Erythroblast (primary cell): ENCODE data around the gene GRIK1.

Source experiments
- DNase-seq, 2 experiments: peaks; one replicate each; lab custom pipeline; 2025; lab: John Stamatoyannopoulos, UW
- GATA1 ChIP-seq: IDR thresholded peaks from 2 replicates; pipeline ENCODE4 v1.6.1; 2011; ENCODE audit warnings: low read depth, mild to moderate bottlenecking, control low read depth, low read length, moderate library complexity
- POLR2A ChIP-seq: IDR thresholded peaks from 2 replicates; pipeline ENCODE4 v1.6.1; 2011; ENCODE audit warnings: mild to moderate bottlenecking, low read length

Gene GRIK1

DNA sequence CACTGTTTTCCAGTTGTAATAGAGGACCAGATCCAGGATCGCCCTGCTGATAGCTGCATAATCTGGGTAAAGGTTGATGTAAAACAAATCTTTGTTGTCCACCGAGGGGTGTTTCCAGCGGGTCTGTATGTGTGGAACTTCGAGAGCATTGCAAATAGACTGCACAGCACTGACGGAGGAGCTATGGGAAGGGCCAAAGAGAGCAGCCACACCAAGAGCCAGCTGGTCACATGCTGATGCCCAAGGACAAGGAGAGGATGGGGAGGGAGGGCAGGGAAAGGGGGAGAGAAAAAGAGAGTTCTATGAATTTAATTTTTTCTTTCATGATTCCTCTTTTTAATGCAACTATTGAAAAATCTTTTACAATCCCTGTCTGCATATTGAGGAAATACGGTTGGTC, 250.0 kb downstream of the GRIK1 start:
- no peak for TF ChIP-seq GATA1
- no peak for TF ChIP-seq POLR2A
- DNase-seq, result no peak

DNA sequence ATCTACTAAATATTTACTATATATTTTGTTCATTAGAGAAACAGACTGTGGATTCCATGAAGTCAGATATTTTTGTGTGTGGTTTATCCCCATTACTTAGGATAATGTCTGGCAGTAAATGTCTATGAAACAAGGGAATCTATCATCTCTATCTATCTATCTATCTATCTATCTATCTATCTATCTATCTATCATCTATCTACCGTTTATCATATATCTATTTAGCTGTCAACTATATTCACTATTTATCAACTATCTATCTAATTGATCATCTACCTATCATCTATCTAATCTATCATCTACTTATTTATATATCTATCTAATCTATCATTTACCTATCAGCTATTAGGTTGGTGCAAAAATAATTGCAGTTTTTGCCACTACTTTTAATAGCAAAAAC, 255.7 kb downstream of the GRIK1 start:
- no peak for DNase-seq
- no peak for TF ChIP-seq GATA1
- no peak for TF ChIP-seq POLR2A

DNA sequence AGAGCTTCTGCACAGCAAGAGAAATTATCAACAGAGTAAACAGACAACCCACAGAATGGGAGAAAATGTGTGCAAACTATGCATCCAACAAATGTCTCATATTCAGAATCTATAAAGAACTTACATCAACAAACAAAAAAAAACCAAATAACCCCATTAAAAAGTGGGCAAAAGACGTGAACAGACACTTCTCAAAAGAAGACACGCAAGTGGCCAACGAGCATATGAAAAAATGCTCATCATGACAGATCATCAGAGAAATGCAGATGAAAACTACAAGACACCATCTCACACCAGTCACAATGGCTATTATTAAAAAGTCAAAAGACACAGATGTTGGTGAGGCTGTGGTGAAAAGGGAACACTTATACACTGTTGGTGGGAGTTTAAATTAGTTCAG, 257.0 kb downstream of the GRIK1 start:
- TF ChIP-seq POLR2A, result no peak
- TF ChIP-seq GATA1, result no peak
- DNase-seq, result no peak

- no peak for TF ChIP-seq GATA1
- TF ChIP-seq POLR2A, result no peak
- no peak for DNase-seq
Observed at GRCh38 chr21:29680273-29680672, 259.5 kb downstream of the GRIK1 start.

GRCh38 chr21:29678626-29679025, 261.2 kb downstream of the GRIK1 start:
- TF ChIP-seq POLR2A (no peak), GATA1 (no peak)
- no peak for DNase-seq

DNA sequence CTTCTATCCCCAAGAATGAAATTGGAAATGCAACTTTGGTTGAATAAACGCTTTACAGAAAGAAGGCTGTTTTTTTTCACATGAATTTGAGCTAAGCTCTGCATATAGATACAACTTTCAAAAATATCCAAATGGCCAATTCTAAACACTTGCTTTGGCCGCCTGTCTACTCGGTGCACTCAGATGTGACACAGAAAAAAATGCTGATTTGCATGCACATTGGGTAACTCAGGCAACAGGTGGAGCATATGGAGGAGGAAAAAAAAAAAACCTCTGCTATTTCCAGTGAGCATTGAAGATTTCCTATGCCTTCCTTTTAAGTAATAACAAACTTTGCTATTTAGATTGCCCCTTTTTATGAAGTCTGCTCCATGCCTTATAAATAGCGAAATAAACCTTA, 262.5 kb downstream of the GRIK1 start:
- TF ChIP-seq GATA1 (no peak), POLR2A (no peak)
- DNase-seq, result no peak

DNA sequence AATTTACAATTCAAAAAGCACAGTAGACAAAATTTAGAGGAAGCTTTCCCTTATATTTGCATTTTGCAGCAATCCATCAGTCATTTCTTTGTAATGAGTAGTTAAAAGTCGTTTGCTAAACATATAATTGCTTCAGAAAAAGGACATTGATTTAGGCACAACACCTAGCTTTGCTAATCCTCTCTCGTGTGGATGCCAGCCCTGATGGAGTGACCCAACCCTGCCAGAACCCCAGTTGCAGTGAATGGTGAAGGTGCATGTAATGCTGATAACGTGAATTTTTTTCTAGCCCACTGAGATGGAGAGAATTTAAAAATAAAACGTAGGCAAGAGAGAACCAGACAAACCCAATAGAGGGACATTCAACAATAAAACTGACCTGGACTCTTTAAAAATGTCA, 263.4 kb downstream of the GRIK1 start:
- DNase-seq, result no peak

GRCh38 chr21:29675451-29675850, 264.3 kb downstream of the GRIK1 start:
- DNase-seq, result no peak
- TF ChIP-seq POLR2A, result no peak
- no peak for TF ChIP-seq GATA1

More for the DNA sequence above, 263.4 kb downstream of the GRIK1 start:
- TF ChIP-seq GATA1 (no peak), POLR2A (no peak)

GRCh38 chr21:29674343-29674742, 265.5 kb downstream of the GRIK1 start:
- TF ChIP-seq GATA1 (no peak), POLR2A (no peak)
- no peak for DNase-seq

DNA sequence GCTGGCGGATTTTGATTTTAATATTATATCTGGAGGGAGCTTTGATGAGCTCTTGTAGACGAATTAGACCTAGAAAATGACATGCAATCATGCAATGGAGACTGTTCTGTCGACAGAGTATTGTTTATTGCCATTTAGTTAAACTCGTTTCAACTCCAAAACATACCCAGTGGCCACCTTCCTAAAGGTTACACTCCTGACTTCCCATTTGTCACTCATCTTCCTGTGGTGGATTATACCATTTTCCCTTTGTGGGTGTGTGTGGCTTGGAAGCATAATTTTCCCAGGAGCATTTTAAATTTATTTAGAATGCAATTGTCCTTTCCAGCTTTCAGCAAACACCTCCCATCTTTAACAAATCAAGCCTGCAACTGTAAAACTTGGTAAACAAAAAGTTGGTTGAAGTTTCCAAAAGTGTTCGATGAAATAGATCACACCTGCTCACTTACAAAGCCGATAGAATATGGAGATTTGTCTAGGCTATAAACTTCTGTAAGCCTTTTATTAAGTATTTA, 266.6 kb downstream of the GRIK1 start:
- TF ChIP-seq GATA1 (no peak), POLR2A (no peak)
- no peak for DNase-seq

DNA sequence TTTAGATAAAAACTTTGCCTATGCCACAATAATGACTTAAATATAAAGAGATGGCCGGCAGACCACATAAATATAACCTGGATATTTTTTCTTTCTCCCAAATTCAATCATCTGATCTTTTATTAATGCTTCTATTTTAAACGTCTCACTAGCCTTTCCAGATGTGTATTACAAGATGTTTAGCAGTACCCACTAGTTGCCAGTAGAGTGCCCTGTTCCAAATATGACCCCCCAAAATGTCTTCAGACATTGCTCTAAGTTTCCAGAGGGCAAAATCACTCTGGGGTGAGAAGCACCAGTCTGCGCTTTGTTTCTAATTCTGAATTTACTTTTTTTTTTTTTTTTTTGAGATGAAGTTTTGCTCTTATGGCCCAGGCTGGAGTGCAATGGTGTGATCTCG, 268.1 kb downstream of the GRIK1 start:
- no peak for DNase-seq
- TF ChIP-seq GATA1, result no peak
- TF ChIP-seq POLR2A, result no peak

GRCh38 chr21:29670228-29670627, 269.6 kb downstream of the GRIK1 start:
- TF ChIP-seq POLR2A, result no peak
- no peak for TF ChIP-seq GATA1
- DNase-seq, result no peak

- DNase-seq, result no peak
- TF ChIP-seq POLR2A, result no peak
- no peak for TF ChIP-seq GATA1
Observed at GRCh38 chr21:29669416-29669815, 270.4 kb downstream of the GRIK1 start.

DNA sequence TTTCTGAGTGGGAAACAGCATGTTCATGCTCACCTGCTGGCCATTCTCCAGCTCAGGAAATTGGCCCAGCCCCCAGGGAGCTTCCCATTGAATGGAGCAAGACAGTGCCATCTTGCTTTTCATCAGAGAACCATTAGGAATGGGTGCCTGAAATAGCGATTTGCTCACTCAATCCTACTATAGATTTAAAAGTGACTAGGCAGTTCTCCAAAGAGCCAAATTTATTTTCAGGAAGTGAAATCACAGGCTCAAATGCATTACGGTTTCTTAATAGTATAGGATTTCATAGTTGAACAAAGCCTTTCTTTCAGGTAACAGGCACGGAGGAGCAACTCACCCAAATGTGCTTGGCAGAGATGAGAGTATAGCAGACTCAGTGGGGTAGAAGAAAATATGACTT, 272.1 kb downstream of the GRIK1 start:
- no peak for TF ChIP-seq POLR2A
- TF ChIP-seq GATA1, result no peak
- no peak for DNase-seq

DNA sequence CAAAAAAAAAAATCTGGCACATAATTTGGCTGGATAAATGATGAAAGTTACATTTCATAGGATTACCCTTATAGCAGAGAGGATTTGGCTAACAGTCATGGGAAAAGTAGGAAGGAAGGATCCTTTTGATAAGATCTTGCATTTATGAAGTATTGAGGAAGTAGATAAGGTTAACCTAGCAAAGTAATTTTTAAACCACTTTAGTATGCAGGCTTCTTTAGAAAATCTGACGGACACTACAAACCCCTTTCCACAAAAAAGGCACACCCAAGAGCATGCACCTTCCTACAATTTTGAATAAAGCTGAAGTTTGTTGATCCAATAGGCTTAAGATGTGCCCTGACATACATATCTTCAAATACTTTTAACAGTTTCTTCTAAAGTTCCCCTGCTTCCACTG, 275.2 kb downstream of the GRIK1 start:
- TF ChIP-seq POLR2A (no peak), GATA1 (no peak)
- no peak for DNase-seq
